K562 (cell line): ENCODE results near the gene LTA4H. TPM values are rescaled to one million over a fixed set of nuclear protein-coding genes. Genes with fewer than 3 reads are reported as not detected.

Source experiments
- HDGF ChIP-seq: fragments of 450-650 bp; IDR thresholded peaks from 2 replicates; pipeline ENCODE4 v1.6.1; 2016
- PPARD ChIP-seq: fragments of 250-450 bp; sonication (Bioruptor Pico); IDR thresholded peaks from 2 replicates; pipeline ENCODE4 v1.8.0; 2022; ENCODE audit warnings: inconsistent platforms, mild to moderate bottlenecking, moderate library complexity
- ZNF318 ChIP-seq, 2 experiments: fragments of 450-650 bp; IDR thresholded peaks; 2 replicates each; pipeline ENCODE4 v1.6.1; 2016; ENCODE audit warnings: mild to moderate bottlenecking in 2 of 2, borderline replicate concordance in 1 of 2, low read depth in 1 of 2, moderate library complexity in 1 of 2
- polyA plus RNA-seq, 8 experiments: library from polyadenylated mRNA; depleted of rRNA in 4 of 8; stranded (reverse) in 5 of 8; unstranded in 3 of 8; fragments of >200 nt; fragmentation: Nextera tagmentation in 2 of 8; fragmentation: Illumina TruSeq in 1 of 8; extraction: Ambion mirVana in 2 of 8; extraction: Trizol in 1 of 8; gene quantifications; 2 replicates each; pipeline versions ENCODE4 v1.2.1 to v1.2.3, GENCODE V29; 2011 to 2014; ENCODE audit warnings: inconsistent platforms in 1 of 8, missing spikeins in 1 of 8
- total RNA-seq, 7 experiments: library from RNA; depleted of rRNA in 6 of 7; stranded (reverse); fragments of >200 nt in 6 of 7; fragmentation: Illumina TruSeq in 2 of 7; extraction: Trizol in 2 of 7; gene quantifications; 2 replicates each; pipeline versions ENCODE4 v1.2.1 to v1.2.3, GENCODE V29; 2011 to 2021; ENCODE audit warnings: low replicate concordance in 1 of 7
- TF ChIP-seq, protein P1 (sequence below): fragments of 250-450 bp; sonication (Bioruptor Pico); IDR thresholded peaks from 2 replicates; pipeline ENCODE4 v1.9.0; 2021; ENCODE audit warnings: mild to moderate bottlenecking, inconsistent platforms

Gene LTA4H
- total and polyA plus RNA-seq, 9 of the 15 experiments (the other 6 are each of a cell fraction or from before 2014, with no cell fraction given) = 25.2 to 58.1 (median 40.5) TPM

- no peak for TF ChIP-seq ZNF318 (IDR thresholded peaks at IDR 0.05; ENCODE audit: borderline replicate concordance in 1 of 2, low read depth in 1 of 2)
- no peak for TF ChIP-seq PPARD
- TF ChIP-seq, protein P1, sequence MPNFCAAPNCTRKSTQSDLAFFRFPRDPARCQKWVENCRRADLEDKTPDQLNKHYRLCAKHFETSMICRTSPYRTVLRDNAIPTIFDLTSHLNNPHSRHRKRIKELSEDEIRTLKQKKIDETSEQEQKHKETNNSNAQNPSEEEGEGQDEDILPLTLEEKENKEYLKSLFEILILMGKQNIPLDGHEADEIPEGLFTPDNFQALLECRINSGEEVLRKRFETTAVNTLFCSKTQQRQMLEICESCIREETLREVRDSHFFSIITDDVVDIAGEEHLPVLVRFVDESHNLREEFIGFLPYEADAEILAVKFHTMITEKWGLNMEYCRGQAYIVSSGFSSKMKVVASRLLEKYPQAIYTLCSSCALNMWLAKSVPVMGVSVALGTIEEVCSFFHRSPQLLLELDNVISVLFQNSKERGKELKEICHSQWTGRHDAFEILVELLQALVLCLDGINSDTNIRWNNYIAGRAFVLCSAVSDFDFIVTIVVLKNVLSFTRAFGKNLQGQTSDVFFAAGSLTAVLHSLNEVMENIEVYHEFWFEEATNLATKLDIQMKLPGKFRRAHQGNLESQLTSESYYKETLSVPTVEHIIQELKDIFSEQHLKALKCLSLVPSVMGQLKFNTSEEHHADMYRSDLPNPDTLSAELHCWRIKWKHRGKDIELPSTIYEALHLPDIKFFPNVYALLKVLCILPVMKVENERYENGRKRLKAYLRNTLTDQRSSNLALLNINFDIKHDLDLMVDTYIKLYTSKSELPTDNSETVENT = no peak
- TF ChIP-seq HDGF = no peak
These were observed 45.8 kb downstream of the LTA4H start (continued) for GRCh38 chr12:95989504-95990123.
